Esophagus (tissue), 2 donors: Measurements from ENCODE around the gene HDHD3. TPM values are rescaled to one million over a fixed set of nuclear protein-coding genes. Genes with fewer than 3 reads are reported as not detected.
"Not testable (repeated sequence)": the region's sequence is repeated elsewhere in the genome, so short reads cannot be mapped to it uniquely, and the experiment has no call there.

Experiments
- H3K27ac ChIP-seq, 2 donors: one replicate each; pipeline ENCODE4 v1.5.1; 2013; ENCODE audit warnings: low read depth in 2 of 2, mild to moderate bottlenecking in 2 of 2, inconsistent platforms in 1 of 2, low read length in 1 of 2, moderate library complexity in 1 of 2
- H3K27me3 ChIP-seq, 2 donors: one replicate each; pipeline ENCODE4 v1.6.1; 2013; ENCODE audit warnings: low read length in 2 of 2, control low read depth in 1 of 2, mild to moderate bottlenecking in 1 of 2; ENCODE audit not compliant: insufficient read depth in 2 of 2, control insufficient read depth in 1 of 2
- H3K36me3 ChIP-seq, 2 donors: one replicate each; pipeline ENCODE4 v1.6.1; 2013; ENCODE audit warnings: low read length in 1 of 2; ENCODE audit not compliant: control insufficient read depth in 2 of 2, insufficient read depth in 2 of 2
- H3K4me1 ChIP-seq, 2 donors: one replicate each; pipeline ENCODE4 v1.6.1; 2013; ENCODE audit warnings: low read length in 1 of 2; ENCODE audit not compliant: control insufficient read depth in 2 of 2, insufficient read depth in 2 of 2
- H3K4me3 ChIP-seq, 2 donors: one replicate each; pipeline ENCODE4 v1.5.1; 2013; ENCODE audit warnings: low read length in 2 of 2, mild to moderate bottlenecking in 2 of 2, low read depth in 1 of 2, moderate library complexity in 1 of 2
- H3K9me3 ChIP-seq, 2 donors: one replicate each; pipeline ENCODE4 v1.6.1; 2013; ENCODE audit warnings: mild to moderate bottlenecking in 2 of 2, low read depth in 1 of 2, low read length in 1 of 2, moderate library complexity in 1 of 2; ENCODE audit not compliant: control insufficient read depth in 2 of 2, insufficient read depth in 1 of 2
- WGBS, 2 donors: extraction: QIAGEN DNeasy Blood & Tissue Kit; methylation state at CpG; one replicate each; pipeline ENCODE4 v1.1.7; 2013; 5-methylcytosine and 5-hydroxymethylcytosine counted together
- polyA plus RNA-seq, 2 donors: library from polyadenylated mRNA; stranded (reverse); fragments of 200-250 nt; gene quantifications; one replicate each; pipeline ENCODE4 v1.2.3, GENCODE V29; 2013
- donor health status: healthy with polysubstance abuse.
- donor health status: Bipolar disorder and iron deficiency.

The HDHD3 gene
- polyA plus RNA-seq, 2 donors, result 43.7 to 46.6 TPM

DNA sequence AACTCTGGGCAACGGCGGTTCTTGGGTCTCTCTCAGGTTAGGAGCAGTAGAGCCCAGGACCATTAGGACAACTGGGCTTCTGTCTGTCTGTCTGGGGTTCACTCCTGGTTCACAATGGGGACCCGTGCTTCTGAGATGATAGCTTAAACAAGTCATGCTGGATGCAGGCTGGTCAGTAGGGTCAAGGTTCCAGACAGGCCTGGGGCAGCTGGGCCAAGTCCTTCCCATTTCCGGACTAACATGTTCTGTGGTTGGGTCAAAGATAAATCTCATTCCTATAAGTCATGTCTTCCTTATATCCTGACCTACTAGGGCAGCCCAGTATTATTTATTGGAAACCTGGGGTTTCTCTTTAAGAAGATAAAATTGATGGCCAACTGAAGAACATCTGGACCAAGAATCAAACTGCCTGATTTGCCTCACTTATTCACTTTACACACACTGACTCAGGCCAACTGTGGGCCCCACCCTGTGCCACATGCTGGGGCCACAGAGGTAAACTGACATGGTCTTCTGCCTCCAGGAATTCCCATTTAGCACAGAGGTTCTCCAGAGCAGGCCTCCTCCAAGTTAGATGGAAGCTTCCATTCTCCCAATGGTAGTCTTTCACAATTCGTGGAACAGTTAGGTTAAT, 8.3 kb downstream of the HDHD3 start:
- Histone ChIP-seq H3K27ac (no peak overlapping the region), H3K9me3 (no peaks in the 10 kb centered on the region), H3K4me1 (no peaks in the 10 kb centered on the region), H3K36me3 (peaks cover 4 to 12% of the 10 kb centered on the region in 2 donors), H3K27me3 (no peaks in the 10 kb centered on the region), H3K4me3 (no peak overlapping the region)
- 90% methylated on average over 5 of the region's 5 CpGs for WGBS, 2 donors

DNA sequence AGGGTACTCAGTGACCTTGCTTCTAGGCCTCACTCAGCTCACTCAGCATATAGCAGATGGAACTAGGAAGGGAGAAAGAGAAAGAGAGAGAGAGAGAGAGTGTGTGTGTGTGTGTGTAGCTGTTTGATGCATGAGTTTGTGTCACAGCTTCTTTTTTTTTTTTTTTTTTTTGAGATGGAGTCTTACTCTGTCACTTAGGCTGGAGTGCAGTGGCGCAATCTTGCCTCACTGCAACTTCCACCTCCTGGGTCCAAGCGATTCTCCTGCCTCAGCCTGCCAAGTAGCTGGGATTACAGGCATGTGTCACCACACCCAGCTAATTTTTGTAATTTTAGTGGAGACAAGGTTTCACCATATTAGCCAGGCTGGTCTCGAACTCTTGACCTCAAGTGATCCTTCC, 11.1 kb downstream of the HDHD3 start:
- not testable (repeated sequence) for H3K9me3 ChIP-seq, H3K27me3 ChIP-seq, H3K27ac ChIP-seq, H3K4me1 ChIP-seq, H3K4me3 ChIP-seq, H3K36me3 ChIP-seq
- 66 to 78% methylated on average over 3 of the region's 3 CpGs for WGBS, 2 donors

DNA sequence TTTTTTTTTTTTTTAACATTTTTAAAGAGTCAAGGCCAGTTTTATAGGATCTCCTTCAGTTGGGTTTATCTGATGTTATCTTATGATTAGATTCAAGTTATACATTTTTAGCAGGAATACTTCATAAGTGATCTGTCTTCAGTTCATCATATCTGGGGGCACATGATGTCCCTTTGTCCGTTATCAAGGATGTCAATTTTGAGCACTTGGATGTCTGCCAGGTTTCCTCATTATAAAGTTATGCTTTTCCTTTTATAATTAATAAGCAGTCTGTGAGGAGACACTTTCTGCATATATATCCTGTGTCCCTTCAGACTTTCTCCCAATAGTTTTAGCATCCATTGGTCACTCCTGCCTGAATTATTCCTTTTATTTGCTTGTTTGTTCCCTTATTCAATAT, 11.8 kb downstream of the HDHD3 start:
- H3K9me3 ChIP-seq, result no peaks in the 10 kb centered on the region
- 73 to 79% methylated on average over 1 of the region's 1 CpG for WGBS, 2 donors
- no peaks in the 10 kb centered on the region for H3K27me3 ChIP-seq
- peaks cover 0 to 11% of the 10 kb centered on the region in 2 donors for H3K36me3 ChIP-seq
- H3K4me1 ChIP-seq, result no peaks in the 10 kb centered on the region
- H3K27ac ChIP-seq, result no peak overlapping the region
- no peak overlapping the region for H3K4me3 ChIP-seq

DNA sequence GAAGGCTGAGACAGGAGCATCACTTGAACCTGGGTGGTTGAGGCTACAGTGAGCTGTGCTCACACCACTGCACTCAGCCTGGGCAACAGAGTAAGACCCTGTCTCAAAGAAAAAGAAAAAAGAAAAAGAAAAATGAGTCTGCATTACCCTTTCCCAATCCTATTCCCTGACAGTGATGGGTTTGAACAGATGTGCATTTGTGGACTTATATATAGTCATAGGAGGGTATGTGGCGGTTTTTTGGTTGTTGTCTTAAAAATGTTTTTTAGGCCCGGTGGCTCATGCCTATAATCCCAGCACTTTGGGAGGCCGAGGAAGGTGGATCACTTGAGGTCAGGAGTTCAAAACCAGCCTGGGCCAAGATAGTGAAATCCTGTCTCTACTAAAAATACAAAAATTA, 13.4 kb downstream of the HDHD3 start:
- Histone ChIP-seq H3K9me3 (no peaks in the 10 kb centered on the region), H3K27ac (no peak overlapping the region), H3K4me3 (no peak overlapping the region), H3K36me3 (peaks cover 0 to 11% of the 10 kb centered on the region in 2 donors), H3K4me1 (no peaks in the 10 kb centered on the region), H3K27me3 (no peaks in the 10 kb centered on the region)
- WGBS, 2 donors, result 69 to 75% methylated on average over 3 of the region's 3 CpGs

DNA sequence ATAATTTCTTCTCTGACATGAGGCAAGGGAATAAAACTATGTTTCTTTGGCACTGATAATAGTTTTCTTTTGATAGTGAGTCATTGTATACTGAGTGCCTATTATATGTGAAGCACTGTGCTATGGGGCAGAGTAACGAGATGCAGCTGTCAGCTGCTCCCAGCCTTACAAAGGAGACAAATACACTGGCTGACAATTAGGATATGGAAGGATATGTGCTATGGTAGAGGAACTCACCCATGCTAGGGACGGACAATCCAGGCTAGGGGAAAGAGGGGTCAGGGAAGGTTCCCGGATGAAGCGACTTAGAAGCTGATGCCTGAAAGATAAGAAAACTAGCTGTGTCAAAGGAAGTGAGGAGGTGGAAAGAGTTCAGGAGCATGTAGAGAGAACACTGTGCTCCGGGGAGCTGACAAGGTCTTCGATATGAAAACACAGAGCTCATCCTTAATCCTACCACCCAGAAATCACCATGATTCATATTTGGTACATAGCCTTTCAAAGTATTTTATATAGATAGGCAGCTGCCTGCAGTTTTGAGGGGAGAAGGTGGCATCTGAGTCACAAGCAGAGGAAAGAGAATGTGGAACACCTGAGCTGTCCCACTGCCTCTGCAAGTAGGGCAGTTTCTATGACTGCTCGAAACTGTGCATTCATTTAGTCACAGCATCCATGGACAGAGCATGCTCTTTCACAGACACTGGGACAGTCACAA, 15.3 kb downstream of the HDHD3 start:
- H3K27ac ChIP-seq, result no peak overlapping the region
- H3K36me3 ChIP-seq, result peaks cover 0 to 7% of the 10 kb centered on the region in 2 donors
- H3K4me3 ChIP-seq, result no peak overlapping the region
- no peaks in the 10 kb centered on the region for H3K27me3 ChIP-seq
- 56 to 66% methylated on average over 7 of the region's 7 CpGs for WGBS, 2 donors
- H3K9me3 ChIP-seq, result no peaks in the 10 kb centered on the region
- H3K4me1 ChIP-seq, result no peaks in the 10 kb centered on the region

DNA sequence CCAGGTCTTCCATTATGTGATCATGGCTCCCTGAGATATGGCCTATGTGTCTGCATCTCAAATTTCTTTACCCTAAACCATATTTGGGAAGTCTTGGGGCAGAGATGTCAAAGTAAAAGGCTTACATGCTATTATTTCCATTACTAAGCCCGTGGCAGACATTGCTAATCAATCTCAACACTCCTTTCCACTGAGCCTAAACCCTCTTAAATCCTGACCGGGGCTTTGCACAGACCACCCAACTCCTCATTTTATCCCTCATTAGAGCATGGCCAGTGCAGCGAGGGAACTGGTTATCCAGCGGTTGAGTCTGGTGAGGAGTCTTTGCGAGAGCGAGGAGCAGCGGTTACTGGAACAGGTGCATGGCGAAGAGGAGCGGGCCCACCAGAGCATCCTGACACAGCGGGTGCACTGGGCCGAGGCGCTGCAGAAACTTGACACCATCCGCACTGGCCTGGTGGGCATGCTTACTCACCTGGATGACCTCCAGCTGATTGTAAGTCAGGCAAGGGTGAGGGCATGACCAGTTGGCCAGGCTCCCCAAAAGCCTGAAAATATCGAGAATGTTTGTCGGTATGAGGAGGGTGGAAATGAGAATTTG, 16.4 kb downstream of the HDHD3 start:
- peaks cover 0 to 5% of the 10 kb centered on the region in 2 donors for H3K36me3 ChIP-seq
- no peak overlapping the region for H3K27ac ChIP-seq
- H3K27me3 ChIP-seq, result no peaks in the 10 kb centered on the region
- no peaks in the 10 kb centered on the region for H3K4me1 ChIP-seq
- no peak overlapping the region for H3K4me3 ChIP-seq
- no peaks in the 10 kb centered on the region for H3K9me3 ChIP-seq
- WGBS, 2 donors, result 91 to 92% methylated on average over 15 of the region's 15 CpGs

DNA sequence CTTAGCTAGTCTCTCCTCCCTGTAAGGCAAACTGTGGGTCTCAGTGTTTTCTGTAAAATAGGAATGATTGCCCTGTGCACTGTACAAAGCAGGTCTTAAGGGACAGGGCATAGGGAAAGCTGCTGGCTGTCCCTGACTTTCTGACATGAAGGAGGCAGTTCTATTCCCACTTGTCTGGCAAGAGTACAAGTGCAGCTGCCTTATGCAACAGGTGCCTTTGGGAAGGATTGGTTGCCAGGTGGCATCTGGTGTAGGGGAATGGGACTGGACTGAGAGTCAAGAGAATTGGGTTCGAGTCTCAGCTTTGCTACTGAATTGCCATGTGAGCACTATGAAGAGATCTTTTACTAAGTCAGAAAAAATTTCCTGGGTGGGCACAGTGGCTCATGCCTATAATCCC, 17.4 kb downstream of the HDHD3 start:
- 83 to 88% methylated on average over 1 of the region's 1 CpG for WGBS, 2 donors
- H3K27me3 ChIP-seq, result no peaks in the 10 kb centered on the region
- peaks cover 0 to 5% of the 10 kb centered on the region in 2 donors for H3K36me3 ChIP-seq
- H3K27ac ChIP-seq, result no peak overlapping the region
- H3K4me1 ChIP-seq, result no peaks in the 10 kb centered on the region
- H3K9me3 ChIP-seq, result no peaks in the 10 kb centered on the region
- no peak overlapping the region for H3K4me3 ChIP-seq

DNA sequence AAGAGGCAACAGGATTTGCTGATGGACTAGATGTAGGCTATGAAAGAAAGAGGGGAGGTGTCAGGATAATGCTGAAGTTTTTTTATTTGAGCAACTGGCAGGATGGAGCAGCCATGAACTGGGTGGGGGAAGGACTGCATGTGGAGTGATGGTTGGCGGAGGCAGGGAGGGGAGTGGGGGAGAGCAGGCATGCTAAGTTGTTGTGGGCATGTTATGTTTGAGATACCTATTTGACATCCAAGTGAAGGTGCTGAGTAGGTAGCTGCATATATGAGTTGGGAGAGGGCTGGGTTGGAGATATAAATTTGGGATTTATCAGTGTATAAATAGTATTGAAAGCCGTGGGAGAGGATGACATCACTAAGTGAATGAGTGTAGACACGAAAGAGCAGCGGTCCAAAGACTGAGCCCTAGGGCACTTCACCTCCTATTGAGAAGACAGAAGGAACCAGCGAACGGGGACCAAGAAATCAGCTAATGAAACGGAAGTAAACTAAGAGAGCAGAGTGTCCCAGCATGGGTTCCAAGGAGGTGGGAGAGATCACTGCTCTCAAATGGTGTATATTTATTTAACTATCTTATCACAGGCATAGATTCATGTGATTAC, 20.0 kb downstream of the HDHD3 start:
- H3K27me3 ChIP-seq, result no peaks in the 10 kb centered on the region
- H3K4me3 ChIP-seq, result no peak overlapping the region
- H3K27ac ChIP-seq, result no peak overlapping the region
- H3K36me3 ChIP-seq, result peaks cover 0 to 5% of the 10 kb centered on the region in 2 donors
- no peaks in the 10 kb centered on the region for H3K9me3 ChIP-seq
- 49 to 82% methylated on average over 7 of the region's 7 CpGs for WGBS, 2 donors
- H3K4me1 ChIP-seq, result no peaks in the 10 kb centered on the region

DNA sequence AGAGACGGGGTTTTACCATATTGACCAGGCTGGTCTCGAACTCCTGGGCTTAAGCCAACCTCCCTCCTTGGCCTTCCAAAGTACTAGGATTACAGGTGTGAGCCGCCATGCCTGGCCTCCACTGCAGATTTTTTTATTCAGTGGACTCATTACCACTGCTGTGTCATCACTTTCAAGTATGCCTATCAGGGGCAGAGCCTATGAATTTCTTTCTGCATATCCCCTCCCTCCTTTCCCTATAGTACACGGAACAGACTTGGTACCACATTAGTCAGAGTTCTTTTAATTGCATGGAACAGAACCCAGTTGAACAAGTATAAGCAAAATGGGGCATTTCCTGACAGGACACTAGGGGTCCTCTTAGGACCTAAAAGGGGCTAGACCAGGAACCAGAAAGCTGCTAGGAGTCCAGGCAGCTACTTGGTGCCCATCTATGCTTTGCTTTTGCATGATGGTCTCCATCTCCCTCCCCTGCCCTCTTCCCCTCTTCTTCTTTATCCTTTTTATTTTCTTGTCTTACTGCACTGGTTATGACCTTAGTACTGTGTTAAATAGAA, 21.7 kb downstream of the HDHD3 start:
- H3K27ac ChIP-seq, result no peak overlapping the region
- H3K36me3 ChIP-seq, result peaks cover 0 to 1% of the 10 kb centered on the region in 2 donors
- H3K4me3 ChIP-seq, result no peak overlapping the region
- no peaks in the 10 kb centered on the region for H3K27me3 ChIP-seq
- WGBS, 2 donors, result 83 to 93% methylated on average over 4 of the region's 4 CpGs
- no peaks in the 10 kb centered on the region for H3K9me3 ChIP-seq
- H3K4me1 ChIP-seq, result no peaks in the 10 kb centered on the region
